HG03575 (cell line): ENCODE results near the gene IKZF1.
"Not testable (repeated sequence)": the region's sequence is repeated elsewhere in the genome, so short reads cannot be mapped to it uniquely, and the experiment has no call there.

ENCODE experiments used
- ATAC-seq: cut with Tn5 transposase; IDR thresholded peaks from one replicate; pipeline ENCODE4 v1.9.1; 2021; ENCODE audit not compliant: unreplicated experiment, insufficient number of reproducible peaks, low FRiP score; ENCODE audit errors: extremely low read depth

The IKZF1 gene

GRCh38 chr7:50327443-50327842 lies 22.9 kb downstream of the IKZF1 start:
- ATAC-seq = no peak

- no peak for ATAC-seq
Observed at GRCh38 chr7:50329775-50330174, 25.3 kb downstream of the IKZF1 start.

GRCh38 chr7:50330254-50330653 lies 25.7 kb downstream of the IKZF1 start:
- ATAC-seq = no peak

GRCh38 chr7:50330696-50331095 lies 26.2 kb downstream of the IKZF1 start:
- ATAC-seq = no peak

- ATAC-seq = peak; percentile 62
Observed at GRCh38 chr7:50331564-50332208, 27.2 kb downstream of the IKZF1 start.

- ATAC-seq = peak; percentile 11
Observed at GRCh38 chr7:50332241-50333165, 28.0 kb downstream of the IKZF1 start.

GRCh38 chr7:50333221-50333651 lies 28.7 kb downstream of the IKZF1 start:
- no peak for ATAC-seq

GRCh38 chr7:50334341-50334994 lies 30.0 kb downstream of the IKZF1 start:
- no peak for ATAC-seq

GRCh38 chr7:50335230-50335794 lies 30.8 kb downstream of the IKZF1 start:
- no peak for ATAC-seq

- no peak for ATAC-seq
Observed at GRCh38 chr7:50335795-50336754, 31.6 kb downstream of the IKZF1 start.

GRCh38 chr7:50336894-50337703 lies 32.6 kb downstream of the IKZF1 start:
- ATAC-seq = no peak

GRCh38 chr7:50339472-50339871 lies 35.0 kb downstream of the IKZF1 start:
- ATAC-seq = not testable (repeated sequence)

- no peak for ATAC-seq
Observed at GRCh38 chr7:50339990-50340500, 35.5 kb downstream of the IKZF1 start.

GRCh38 chr7:50341724-50342123 lies 37.2 kb downstream of the IKZF1 start:
- ATAC-seq = no peak

- ATAC-seq = no peak
Observed at GRCh38 chr7:50342616-50343114, 38.1 kb downstream of the IKZF1 start.

GRCh38 chr7:50346545-50347497 lies 42.3 kb downstream of the IKZF1 start:
- no peak for ATAC-seq
